IMR-90 (cell line): Measurements from ENCODE around the gene YKT6.

Experiments used
- BHLHE40 ChIP-seq: fragments of 150-350 bp; IDR thresholded peaks from 2 replicates; pipeline ENCODE4 v1.6.1; 2016; ENCODE audit warnings: mild to moderate bottlenecking, low read depth, low read length
- CEBPB ChIP-seq: IDR thresholded peaks from 2 replicates; pipeline ENCODE4 v1.6.1; 2012; ENCODE audit warnings: low read depth, low read length, improper control_type of control experiment
- FOS ChIP-seq: fragments of 150-350 bp; IDR thresholded peaks from 2 replicates; pipeline ENCODE4 v1.6.1; 2016; ENCODE audit warnings: low read depth, low read length
- MAFK ChIP-seq: IDR thresholded peaks from 2 replicates; pipeline ENCODE4 v1.6.1; 2012; ENCODE audit warnings: low read depth, low read length, improper control_type of control experiment
- MXI1 ChIP-seq: IDR thresholded peaks from 2 replicates; pipeline ENCODE4 v1.6.1; 2012; ENCODE audit warnings: low read depth, mild to moderate bottlenecking, low read length, moderate library complexity, borderline replicate concordance
- NFE2L2 ChIP-seq: fragments of 150-350 bp; IDR thresholded peaks from 2 replicates; pipeline ENCODE4 v1.6.1; 2016; ENCODE audit warnings: low read depth, mild to moderate bottlenecking, low read length
- POLR2A ChIP-seq: IDR thresholded peaks from 2 replicates; pipeline ENCODE4 v1.6.1; 2012; ENCODE audit warnings: mild to moderate bottlenecking, low read depth, low read length
- RAD21 ChIP-seq: IDR thresholded peaks from 2 replicates; pipeline ENCODE4 v1.6.1; 2012; ENCODE audit warnings: low read length, improper control_type of control experiment
- RFX5 ChIP-seq: IDR thresholded peaks from 2 replicates; pipeline ENCODE4 v1.8.0; 2012; ENCODE audit warnings: low read depth, mild to moderate bottlenecking, low read length, moderate library complexity
- TF ChIP-seq, protein P1 (sequence below): conservative IDR thresholded peaks from 2 replicates; pipeline ENCODE4 v1.5.1; 2012; ENCODE audit warnings: mild to moderate bottlenecking, low read depth, low read length, improper control_type of control experiment
- TF ChIP-seq, protein P2 (sequence below): fragments of 150-350 bp; IDR thresholded peaks from 2 replicates; pipeline ENCODE4 v1.6.1; 2017; ENCODE audit warnings: mild to moderate bottlenecking, antibody characterized with exemption, low read length, low read depth
- TF ChIP-seq, protein P3 (sequence below): fragments of 150-350 bp; IDR thresholded peaks from 2 replicates; pipeline ENCODE4 v1.6.1; 2016; ENCODE audit warnings: low read depth, mild to moderate bottlenecking, low read length, moderate library complexity, borderline replicate concordance

DNA sequence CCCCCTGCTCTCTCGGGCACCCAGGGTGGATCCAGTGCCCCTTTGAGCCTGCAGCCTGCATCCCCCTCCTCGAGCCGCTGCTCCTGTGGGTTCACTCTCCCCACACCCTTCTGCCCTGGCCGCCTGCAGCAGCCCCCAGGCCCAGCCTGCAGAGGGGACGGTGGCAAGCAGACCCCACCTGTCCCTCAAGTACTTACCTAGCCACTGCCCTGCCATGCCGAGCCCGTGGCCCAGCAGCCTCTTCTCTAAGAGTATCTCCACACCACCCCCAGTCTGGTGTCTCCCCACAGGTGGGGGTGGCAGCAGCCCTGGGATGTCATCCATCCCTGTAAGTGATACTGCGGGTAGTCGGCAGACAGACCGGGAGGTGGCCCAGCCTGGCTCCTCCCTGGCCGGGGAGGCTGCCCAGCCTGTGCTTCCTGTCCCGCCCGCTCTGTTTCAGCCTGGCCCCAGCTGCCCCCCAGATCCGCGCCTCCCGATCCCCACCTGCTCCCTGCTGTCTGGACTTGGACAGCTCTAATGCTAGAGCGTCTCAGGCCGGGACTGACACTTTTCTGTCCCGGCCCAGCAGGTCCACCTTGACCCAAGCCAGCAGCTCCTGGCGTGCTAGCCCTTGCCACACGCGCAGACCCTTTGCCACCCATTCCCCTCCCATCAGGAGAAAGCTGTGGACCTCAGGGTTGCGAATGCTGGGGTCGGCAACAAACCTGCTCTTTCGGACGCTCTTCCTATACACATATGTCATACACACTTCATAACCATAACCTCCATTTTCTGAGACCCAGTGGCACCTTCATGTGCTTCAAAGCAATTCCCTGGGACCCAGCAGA is 25.0 kb downstream of the YKT6 start:
- TF ChIP-seq, protein P1, sequence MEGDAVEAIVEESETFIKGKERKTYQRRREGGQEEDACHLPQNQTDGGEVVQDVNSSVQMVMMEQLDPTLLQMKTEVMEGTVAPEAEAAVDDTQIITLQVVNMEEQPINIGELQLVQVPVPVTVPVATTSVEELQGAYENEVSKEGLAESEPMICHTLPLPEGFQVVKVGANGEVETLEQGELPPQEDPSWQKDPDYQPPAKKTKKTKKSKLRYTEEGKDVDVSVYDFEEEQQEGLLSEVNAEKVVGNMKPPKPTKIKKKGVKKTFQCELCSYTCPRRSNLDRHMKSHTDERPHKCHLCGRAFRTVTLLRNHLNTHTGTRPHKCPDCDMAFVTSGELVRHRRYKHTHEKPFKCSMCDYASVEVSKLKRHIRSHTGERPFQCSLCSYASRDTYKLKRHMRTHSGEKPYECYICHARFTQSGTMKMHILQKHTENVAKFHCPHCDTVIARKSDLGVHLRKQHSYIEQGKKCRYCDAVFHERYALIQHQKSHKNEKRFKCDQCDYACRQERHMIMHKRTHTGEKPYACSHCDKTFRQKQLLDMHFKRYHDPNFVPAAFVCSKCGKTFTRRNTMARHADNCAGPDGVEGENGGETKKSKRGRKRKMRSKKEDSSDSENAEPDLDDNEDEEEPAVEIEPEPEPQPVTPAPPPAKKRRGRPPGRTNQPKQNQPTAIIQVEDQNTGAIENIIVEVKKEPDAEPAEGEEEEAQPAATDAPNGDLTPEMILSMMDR, result no peak
- no peak for TF ChIP-seq BHLHE40
- TF ChIP-seq RFX5, result no peak
- no peak for TF ChIP-seq MAFK
- no peak for TF ChIP-seq POLR2A
- TF ChIP-seq RAD21, result no peak
- TF ChIP-seq, protein P2, sequence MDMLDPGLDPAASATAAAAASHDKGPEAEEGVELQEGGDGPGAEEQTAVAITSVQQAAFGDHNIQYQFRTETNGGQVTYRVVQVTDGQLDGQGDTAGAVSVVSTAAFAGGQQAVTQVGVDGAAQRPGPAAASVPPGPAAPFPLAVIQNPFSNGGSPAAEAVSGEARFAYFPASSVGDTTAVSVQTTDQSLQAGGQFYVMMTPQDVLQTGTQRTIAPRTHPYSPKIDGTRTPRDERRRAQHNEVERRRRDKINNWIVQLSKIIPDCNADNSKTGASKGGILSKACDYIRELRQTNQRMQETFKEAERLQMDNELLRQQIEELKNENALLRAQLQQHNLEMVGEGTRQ, result no peak
- TF ChIP-seq NFE2L2, result no peak
- TF ChIP-seq, protein P3, sequence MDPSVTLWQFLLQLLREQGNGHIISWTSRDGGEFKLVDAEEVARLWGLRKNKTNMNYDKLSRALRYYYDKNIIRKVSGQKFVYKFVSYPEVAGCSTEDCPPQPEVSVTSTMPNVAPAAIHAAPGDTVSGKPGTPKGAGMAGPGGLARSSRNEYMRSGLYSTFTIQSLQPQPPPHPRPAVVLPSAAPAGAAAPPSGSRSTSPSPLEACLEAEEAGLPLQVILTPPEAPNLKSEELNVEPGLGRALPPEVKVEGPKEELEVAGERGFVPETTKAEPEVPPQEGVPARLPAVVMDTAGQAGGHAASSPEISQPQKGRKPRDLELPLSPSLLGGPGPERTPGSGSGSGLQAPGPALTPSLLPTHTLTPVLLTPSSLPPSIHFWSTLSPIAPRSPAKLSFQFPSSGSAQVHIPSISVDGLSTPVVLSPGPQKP, result no peak
- TF ChIP-seq CEBPB, result no peak
- TF ChIP-seq FOS, result no peak
- TF ChIP-seq MXI1, result no peak
